ENCODE results near the gene CPPED1. TPM values are rescaled to one million over a fixed set of nuclear protein-coding genes. Genes with fewer than 3 reads are reported as not detected.

The CPPED1 gene
- total RNA-seq, 2 donors from 2014 or later, result 14.8 to 38.4 TPM

- DNase-seq (ENCODE audit: low spot score) (no peak), ATAC-seq (ENCODE audit: insufficient number of reproducible peaks, low FRiP score, low read depth) (no peak)
- Histone ChIP-seq H3K36me3 (no peaks in the 10 kb centered on the region), H3K4me3 (no peak overlapping the region), H3K27me3 (replicated peaks; ENCODE audit: insufficient read depth) (no peaks in the 10 kb centered on the region), H3K4me1 (ENCODE audit: control insufficient read depth in 1 of 2, low read depth in 2 of 2) (no peaks in the 10 kb centered on the region), H3K27ac (no peak overlapping the region), H3K9me3 (peaks cover 7% of the 10 kb centered on the region)
- TF ChIP-seq CTCF (IDR thresholded peaks at IDR 0.05), result no peak
Measured at GRCh38 chr16:12747827-12748226, 55.9 kb downstream of the CPPED1 start.

GRCh38 chr16:12747261-12747660 lies 56.4 kb downstream of the CPPED1 start:
- no peaks in the 10 kb centered on the region for H3K27me3 ChIP-seq (replicated peaks; ENCODE audit: insufficient read depth)
- no peaks in the 10 kb centered on the region for H3K36me3 ChIP-seq
- no peaks in the 10 kb centered on the region for H3K4me1 ChIP-seq (ENCODE audit: control insufficient read depth in 1 of 2, low read depth in 2 of 2)
- ATAC-seq (ENCODE audit: insufficient number of reproducible peaks, low FRiP score, low read depth) (no peak), DNase-seq (ENCODE audit: low spot score) (no peak)
- no peak overlapping the region for H3K4me3 ChIP-seq
- TF ChIP-seq CTCF (IDR thresholded peaks at IDR 0.05), result no peak
- no peak overlapping the region for H3K27ac ChIP-seq
- peaks cover 7% of the 10 kb centered on the region for H3K9me3 ChIP-seq

- Histone ChIP-seq H3K27ac (no peak overlapping the region), H3K9me3 (peaks cover 7% of the 10 kb centered on the region), H3K4me3 (no peak overlapping the region), H3K36me3 (no peaks in the 10 kb centered on the region), H3K4me1 (ENCODE audit: control insufficient read depth in 1 of 2, low read depth in 2 of 2) (no peaks in the 10 kb centered on the region), H3K27me3 (replicated peaks; ENCODE audit: insufficient read depth) (no peaks in the 10 kb centered on the region)
- DNase-seq (ENCODE audit: low spot score) (no peak), ATAC-seq (ENCODE audit: insufficient number of reproducible peaks, low FRiP score, low read depth) (no peak)
- no peak for TF ChIP-seq CTCF (IDR thresholded peaks at IDR 0.05)
Measured at GRCh38 chr16:12744860-12745259, 58.8 kb downstream of the CPPED1 start.

DNA sequence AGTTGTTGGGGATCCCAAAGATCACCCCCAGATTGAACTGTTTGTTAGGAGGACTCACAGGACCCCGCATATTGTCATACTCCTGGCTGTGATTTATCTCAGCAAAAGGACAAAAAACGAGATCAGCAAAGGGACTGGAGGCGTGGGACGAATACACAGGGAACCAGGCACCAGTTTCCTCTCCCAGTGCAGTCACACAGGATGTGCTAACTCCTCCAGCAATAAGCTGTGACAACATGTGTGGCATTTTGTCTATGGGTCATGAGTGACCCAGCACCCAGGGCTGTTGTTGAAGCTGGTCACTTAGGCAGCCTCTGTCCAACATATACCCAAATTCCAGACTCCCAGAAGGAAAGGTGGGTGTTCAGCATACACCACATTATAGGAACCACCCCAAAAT lies 60.9 kb downstream of the CPPED1 start:
- H3K36me3 ChIP-seq, result no peaks in the 10 kb centered on the region
- no peak overlapping the region for H3K4me3 ChIP-seq
- no peaks in the 10 kb centered on the region for H3K4me1 ChIP-seq (ENCODE audit: control insufficient read depth in 1 of 2, low read depth in 2 of 2)
- H3K27me3 ChIP-seq (replicated peaks; ENCODE audit: insufficient read depth), result no peaks in the 10 kb centered on the region
- TF ChIP-seq CTCF (IDR thresholded peaks at IDR 0.05), result no peak
- ATAC-seq (ENCODE audit: insufficient number of reproducible peaks, low FRiP score, low read depth) (no peak), DNase-seq (ENCODE audit: low spot score) (no peak)
- H3K27ac ChIP-seq, result no peak overlapping the region
- peaks cover 7% of the 10 kb centered on the region for H3K9me3 ChIP-seq

GRCh38 chr16:12740986-12741610 lies 62.6 kb downstream of the CPPED1 start:
- Histone ChIP-seq H3K4me1 (ENCODE audit: control insufficient read depth in 1 of 2, low read depth in 2 of 2) (no peaks in the 10 kb centered on the region), H3K9me3 (peaks cover 7% of the 10 kb centered on the region), H3K27me3 (replicated peaks; ENCODE audit: insufficient read depth) (no peaks in the 10 kb centered on the region), H3K36me3 (no peaks in the 10 kb centered on the region), H3K4me3 (no peak overlapping the region), H3K27ac (no peak overlapping the region)
- ATAC-seq (ENCODE audit: insufficient number of reproducible peaks, low FRiP score, low read depth) (no peak), DNase-seq (ENCODE audit: low spot score) (no peak)
- TF ChIP-seq CTCF (IDR thresholded peaks at IDR 0.05), result no peak
